Fibroblast of gingiva (primary cell): ENCODE results near the gene EIF4EBP2.

Experiments
- DNase-seq: peaks from one replicate; pipeline ENCODE4 v3.0.0-alpha.2; 2011; ENCODE audit warnings: low read depth

Gene EIF4EBP2

GRCh38 chr10:70379581-70380176 is 24.3 kb upstream of the EIF4EBP2 start:
- no peak for DNase-seq

- no peak for DNase-seq
Measured at GRCh38 chr10:70380350-70381135, 23.4 kb upstream of the EIF4EBP2 start.

GRCh38 chr10:70381471-70382421 is 22.2 kb upstream of the EIF4EBP2 start:
- no peak for DNase-seq

GRCh38 chr10:70391654-70392053 is 12.3 kb upstream of the EIF4EBP2 start:
- no peak for DNase-seq

- DNase-seq, result no peak
Measured at GRCh38 chr10:70396140-70396539, 7.8 kb upstream of the EIF4EBP2 start.

GRCh38 chr10:70399177-70399576 is 4.8 kb upstream of the EIF4EBP2 start:
- no peak for DNase-seq

- DNase-seq, result no peak
Measured at GRCh38 chr10:70403483-70404035, 386 bp upstream of the EIF4EBP2 start.

GRCh38 chr10:70404787-70405036 is 767 bp downstream of the EIF4EBP2 start:
- peak; percentile 26 for DNase-seq

- DNase-seq, result peak; percentile 99
Measured at GRCh38 chr10:70405037-70405824, 1.3 kb downstream of the EIF4EBP2 start.

GRCh38 chr10:70409772-70410171 is 5.8 kb downstream of the EIF4EBP2 start:
- no peak for DNase-seq

- no peak for DNase-seq
Measured at GRCh38 chr10:70410608-70411007, 6.7 kb downstream of the EIF4EBP2 start.

GRCh38 chr10:70412356-70412755 is 8.4 kb downstream of the EIF4EBP2 start:
- no peak for DNase-seq

GRCh38 chr10:70417568-70417967 is 13.6 kb downstream of the EIF4EBP2 start:
- DNase-seq, result no peak

GRCh38 chr10:70418229-70418628 is 14.3 kb downstream of the EIF4EBP2 start:
- DNase-seq, result no peak

- no peak for DNase-seq
Measured at GRCh38 chr10:70418713-70419112, 14.8 kb downstream of the EIF4EBP2 start.

- DNase-seq, result no peak
Measured at GRCh38 chr10:70424320-70424719, 20.4 kb downstream of the EIF4EBP2 start.

GRCh38 chr10:70425096-70425495 is 21.2 kb downstream of the EIF4EBP2 start:
- DNase-seq, result no peak

- no peak for DNase-seq
Measured at GRCh38 chr10:70426823-70427222, 22.9 kb downstream of the EIF4EBP2 start.

GRCh38 chr10:70430493-70431445 is 26.8 kb downstream of the EIF4EBP2 start:
- DNase-seq, result peak; percentile 94

GRCh38 chr10:70432101-70432500 is 28.2 kb downstream of the EIF4EBP2 start:
- no peak for DNase-seq
